Measurements from ENCODE around the gene OOSP3.
A peak's percentile ranks its signal among the peaks of the same experiment; 100 is the strongest.
"Not testable (repeated sequence)": the region's sequence is repeated elsewhere in the genome, so short reads cannot be mapped to it uniquely, and the experiment has no call there.

The OOSP3 gene, protein sequence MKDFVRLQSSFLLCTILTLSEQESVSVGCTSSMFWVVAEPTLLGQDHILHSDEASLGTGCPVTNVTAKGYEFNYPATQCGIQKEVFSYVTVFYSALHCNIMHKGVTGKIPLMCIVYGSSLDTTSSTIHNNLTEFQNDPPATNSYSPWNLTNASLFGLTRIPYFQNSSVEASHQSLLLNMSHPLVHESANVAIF

DNA sequence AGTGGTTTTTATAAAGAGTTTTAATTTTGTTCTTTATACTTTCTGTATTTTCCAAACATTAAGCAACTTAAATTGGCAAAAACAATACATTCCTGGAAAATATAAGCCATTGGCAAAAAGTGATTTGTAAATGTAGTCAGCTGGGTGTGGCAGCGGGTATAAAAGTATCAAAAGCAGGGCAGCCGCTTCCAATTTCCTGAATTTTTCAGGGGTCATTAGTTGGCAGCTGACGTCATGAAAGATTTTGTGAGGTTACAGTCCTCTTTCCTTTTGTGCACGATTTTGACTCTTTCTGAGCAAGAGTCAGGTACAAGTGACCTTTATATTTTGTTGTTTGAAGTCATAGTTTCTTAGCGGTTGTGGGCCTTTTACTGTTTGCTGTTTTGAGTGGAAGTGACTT, at the start of gene OOSP3:
OOSP3 (plus strand) TSS at position 208 of the 400 bp plus-strand sequence; CDS start at position 235, 27 bp downstream.
- no peak for DNase-seq (ENCODE audit: low spot score)

DNA sequence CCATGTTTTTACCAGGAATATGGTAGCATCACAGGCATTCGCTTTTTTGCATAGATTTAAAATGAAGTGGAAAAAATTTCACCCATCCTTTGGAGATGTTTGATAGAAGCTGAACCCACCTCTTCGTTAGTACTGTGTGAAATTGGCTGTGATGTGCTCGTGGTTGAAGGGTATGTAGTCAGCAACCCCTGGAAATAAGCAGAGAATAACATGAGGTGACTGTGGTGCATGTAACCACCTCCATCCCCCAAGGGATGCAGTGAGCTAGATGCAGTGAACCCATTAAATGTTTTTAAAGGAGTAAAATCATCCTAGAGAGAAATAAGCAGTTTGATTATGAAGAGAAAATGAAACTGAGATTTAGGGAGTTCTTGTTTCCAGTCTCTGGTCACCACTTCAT, 49.2 kb upstream of the OOSP3 start:
- no peak for DNase-seq (ENCODE audit: low spot score)

DNA sequence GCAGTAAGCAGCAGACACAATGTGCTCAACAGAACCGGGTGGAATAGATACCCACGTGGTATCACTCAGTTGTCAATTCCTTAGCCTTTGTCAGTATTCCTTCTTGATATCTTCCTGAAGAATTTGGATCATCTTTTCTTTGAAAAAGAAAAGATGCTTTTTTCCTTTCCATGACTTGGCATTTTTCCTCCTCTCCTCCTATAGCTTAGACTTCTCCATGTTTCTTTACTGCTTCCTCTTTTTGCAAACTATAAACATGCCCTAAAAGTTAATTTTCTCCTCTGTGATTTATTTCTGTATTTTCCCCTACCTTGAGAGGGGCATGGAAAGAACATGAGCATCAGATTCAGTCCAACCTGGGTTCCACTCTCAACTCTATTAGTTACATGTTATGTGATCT, 45.0 kb upstream of the OOSP3 start:
- DNase-seq (ENCODE audit: low spot score) = no peak

DNA sequence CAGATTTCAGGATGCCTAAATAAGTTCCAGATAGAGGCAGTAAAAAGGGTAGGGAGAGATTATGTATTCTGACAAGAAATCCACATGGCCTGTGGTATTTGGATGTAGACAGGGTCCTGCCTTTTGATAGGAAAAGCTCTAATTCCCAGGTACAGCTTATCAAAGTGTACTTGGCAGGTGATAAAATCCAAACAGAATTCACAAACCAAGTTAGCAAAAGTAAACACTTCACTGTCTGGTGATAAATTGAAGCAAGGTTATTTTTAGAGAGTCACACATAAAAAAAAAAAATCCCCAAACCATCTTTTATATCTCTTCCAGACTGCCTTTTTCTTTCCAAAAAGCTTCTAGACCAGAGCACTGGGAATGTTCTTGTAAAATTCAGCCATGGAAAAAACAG, 39.0 kb upstream of the OOSP3 start:
- peak; percentile 3 for DNase-seq (ENCODE audit: low spot score)

DNA sequence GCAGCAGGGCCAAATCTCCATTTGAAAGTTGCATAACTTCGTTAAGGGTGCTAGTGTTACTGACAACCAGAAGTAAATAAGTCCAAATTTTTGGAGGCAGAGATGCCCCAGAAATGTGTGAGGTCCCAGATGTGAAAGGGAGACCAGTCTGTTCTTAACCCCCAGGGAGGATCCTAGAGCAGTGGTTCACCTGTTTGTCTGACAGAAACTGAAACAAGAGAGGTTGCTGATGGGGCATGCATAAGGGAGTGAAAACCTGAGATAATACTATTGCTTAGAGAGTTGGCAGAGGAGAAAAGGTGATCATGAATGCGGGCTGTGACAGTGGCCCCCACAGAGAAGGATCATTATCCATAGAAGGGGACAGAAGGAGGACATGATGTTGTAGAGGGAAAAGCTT, 37.1 kb upstream of the OOSP3 start:
- DNase-seq (ENCODE audit: low spot score) = no peak

DNA sequence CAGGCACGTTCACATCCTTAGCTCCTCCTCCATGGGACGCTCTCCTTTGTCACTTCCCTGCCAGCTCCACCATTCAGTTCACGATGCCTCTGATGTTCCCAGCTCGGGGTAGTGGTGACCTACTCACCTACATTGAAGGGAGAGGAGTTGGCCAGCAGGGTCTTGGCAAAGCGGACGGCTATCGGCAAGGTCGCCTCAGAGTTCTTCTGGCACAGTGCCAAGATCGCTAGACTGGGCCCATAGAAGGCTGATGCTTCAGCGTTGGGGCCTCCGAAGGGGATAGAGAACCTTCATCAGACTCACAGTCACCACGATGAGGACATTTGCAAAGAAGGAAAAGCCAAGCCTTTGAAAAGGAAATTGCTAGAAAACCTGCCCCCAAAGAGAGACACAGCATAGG, 36.3 kb upstream of the OOSP3 start:
- DNase-seq (ENCODE audit: low spot score) = no peak

DNA sequence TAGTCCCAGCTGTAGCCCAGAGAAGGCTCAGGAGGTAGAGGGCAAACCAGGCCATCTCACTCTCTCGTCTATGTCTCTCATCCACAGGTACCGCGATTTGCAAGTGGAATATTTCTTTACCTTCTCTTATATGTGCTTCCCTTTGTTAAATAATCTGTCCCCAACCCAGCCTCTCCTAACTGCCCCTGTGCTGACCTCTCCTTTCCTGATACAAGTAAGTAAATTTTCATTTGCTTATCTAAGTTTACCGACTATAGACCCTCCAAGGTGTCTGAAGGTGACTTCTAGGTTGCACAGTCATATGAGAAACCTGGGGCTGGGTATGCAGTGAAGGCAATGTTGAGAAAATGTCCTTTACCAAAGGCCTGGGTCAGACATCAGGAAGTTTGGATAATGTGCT, 33.2 kb upstream of the OOSP3 start, which contains the start of gene CBLIF:
CBLIF (minus strand) TSS at position 101 of the 400 bp plus-strand sequence; CDS start at position 55, 46 bp downstream.
- no peak for DNase-seq (ENCODE audit: low spot score)

DNA sequence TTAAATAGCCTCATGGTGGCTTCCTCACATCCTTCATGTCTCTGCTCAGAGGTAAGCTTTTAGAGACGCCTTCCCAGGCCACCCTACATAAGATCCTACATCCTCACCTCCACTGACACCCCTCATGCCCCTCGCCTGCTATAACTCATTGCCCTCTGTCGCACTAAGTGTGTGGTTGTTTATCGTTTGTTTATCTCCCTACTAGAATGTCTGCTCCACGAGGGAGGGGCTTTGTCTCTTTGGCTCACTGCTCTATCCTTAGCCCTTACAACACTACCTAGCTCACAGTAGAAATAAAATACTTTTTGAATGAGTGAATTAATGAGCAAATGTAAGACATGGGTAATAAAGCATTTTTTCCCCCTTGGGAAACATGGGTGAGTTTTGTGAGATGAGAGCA, 32.0 kb upstream of the OOSP3 start:
- DNase-seq (ENCODE audit: low spot score) = no peak

DNA sequence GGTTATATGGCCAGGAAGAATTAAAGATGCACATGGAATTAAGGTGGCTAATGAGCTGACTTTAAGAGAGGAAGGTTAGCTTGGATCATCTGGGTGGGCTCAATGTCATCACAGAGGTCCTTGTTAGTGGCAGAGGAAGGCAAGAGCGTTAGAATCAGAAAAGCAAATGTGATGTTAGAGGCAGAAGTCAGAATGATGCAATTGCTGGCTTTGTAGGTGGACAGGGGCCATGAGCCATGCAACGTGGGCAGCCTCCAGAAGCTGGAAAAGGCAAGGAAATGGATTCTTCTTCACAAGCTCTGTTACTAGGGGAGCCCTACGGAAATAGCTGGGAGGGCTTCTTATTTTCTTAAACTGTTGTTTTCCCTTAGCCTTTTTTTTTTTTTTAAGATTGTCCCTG, 31.0 kb upstream of the OOSP3 start:
- DNase-seq (ENCODE audit: low spot score) = no peak

DNA sequence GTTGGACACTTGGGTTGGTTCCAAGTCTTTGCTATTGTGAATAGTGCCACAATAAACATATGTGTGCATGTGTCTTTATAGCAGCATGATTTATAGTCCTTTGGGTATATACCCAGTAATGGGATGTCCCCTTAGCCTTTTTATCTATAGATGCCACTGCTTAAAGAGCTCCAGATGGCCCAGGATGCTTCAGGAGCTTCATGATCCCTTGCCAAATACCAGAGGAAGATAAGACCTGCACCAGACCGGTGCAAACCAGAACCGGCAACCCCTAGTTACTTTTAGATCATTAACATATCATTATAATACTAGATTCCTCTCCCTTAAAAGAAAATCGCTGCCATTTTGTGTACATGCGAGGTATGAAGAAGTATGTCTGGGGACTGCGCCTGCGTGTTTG, 30.1 kb upstream of the OOSP3 start:
- not testable (repeated sequence) for DNase-seq (ENCODE audit: low spot score)

DNA sequence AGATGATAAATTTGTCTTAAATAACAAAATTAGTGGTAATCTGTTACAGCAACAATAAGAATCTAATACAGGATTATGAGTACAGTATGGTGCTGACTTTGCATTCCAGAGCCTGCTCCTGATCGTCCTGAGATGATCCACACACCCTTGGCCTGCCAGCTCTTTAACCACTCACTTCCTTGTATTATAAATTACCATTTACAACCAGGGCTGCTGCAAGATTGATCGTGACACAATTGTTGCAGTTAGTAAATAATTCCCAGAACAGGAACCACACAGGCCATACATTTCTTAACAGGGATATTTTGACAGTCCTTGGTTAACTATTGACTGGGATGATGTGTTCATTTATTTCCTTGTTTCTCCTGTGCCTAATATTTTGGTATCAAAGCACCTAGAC, 29.5 kb upstream of the OOSP3 start:
- DNase-seq (ENCODE audit: low spot score) = no peak

DNA sequence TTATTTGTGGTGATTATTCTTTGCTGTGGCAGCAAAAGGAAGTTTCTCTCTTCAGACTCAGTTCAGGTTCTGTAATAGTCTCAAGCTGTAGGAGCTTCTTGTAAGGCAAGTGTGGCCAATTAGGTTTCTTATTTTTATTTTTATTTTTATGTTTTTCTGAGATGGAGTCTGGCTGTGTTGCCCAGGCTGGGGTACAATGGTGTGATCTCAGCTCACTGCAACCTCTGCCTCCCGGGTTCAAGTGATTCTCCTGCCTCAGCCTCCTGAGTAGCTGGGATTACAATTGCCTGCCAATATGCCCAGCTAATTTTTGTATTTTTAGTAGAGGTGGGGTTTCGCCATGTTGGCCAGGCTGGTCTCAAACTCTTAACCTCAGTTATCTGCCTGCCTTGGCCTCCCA, 29.0 kb upstream of the OOSP3 start:
- DNase-seq (ENCODE audit: low spot score) = not testable (repeated sequence)

DNA sequence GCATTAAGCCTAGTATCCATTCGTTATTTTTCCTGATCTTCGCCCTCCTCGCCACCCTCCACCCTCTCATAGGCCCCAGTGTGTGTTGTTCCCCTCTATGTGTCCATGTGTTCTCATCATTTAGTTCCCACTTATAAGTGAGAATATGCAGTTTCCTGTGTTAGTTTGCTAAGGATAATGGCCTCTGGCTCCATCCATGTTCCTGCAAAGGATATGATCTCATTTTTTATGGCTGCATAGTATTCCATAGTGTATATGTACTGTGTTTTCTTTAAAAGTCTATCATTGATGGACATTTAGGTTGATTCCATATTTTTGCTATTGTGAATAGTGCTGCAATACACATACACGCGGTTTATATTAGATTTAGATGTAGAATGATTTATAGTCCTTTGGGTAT, 27.2 kb upstream of the OOSP3 start:
- not testable (repeated sequence) for DNase-seq (ENCODE audit: low spot score)

DNA sequence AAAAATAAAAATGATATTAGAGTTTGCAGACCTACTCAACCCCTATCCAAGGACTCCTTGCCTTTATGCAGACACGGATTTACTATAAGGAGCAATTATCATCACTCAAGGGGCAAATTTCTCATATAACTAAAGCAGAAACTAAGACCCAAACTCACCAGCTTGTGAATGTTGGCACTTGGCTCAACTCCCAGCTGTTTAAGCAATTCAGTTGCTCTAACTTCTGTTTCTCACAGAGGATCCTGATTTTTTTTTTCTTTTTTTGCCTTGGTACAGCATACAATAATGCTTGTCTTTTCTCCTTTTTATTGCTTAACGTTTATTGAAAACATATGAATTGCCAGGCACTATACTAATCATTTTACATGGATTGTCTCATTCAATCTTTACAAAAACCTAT, 23.7 kb upstream of the OOSP3 start:
- DNase-seq (ENCODE audit: low spot score) = no peak

DNA sequence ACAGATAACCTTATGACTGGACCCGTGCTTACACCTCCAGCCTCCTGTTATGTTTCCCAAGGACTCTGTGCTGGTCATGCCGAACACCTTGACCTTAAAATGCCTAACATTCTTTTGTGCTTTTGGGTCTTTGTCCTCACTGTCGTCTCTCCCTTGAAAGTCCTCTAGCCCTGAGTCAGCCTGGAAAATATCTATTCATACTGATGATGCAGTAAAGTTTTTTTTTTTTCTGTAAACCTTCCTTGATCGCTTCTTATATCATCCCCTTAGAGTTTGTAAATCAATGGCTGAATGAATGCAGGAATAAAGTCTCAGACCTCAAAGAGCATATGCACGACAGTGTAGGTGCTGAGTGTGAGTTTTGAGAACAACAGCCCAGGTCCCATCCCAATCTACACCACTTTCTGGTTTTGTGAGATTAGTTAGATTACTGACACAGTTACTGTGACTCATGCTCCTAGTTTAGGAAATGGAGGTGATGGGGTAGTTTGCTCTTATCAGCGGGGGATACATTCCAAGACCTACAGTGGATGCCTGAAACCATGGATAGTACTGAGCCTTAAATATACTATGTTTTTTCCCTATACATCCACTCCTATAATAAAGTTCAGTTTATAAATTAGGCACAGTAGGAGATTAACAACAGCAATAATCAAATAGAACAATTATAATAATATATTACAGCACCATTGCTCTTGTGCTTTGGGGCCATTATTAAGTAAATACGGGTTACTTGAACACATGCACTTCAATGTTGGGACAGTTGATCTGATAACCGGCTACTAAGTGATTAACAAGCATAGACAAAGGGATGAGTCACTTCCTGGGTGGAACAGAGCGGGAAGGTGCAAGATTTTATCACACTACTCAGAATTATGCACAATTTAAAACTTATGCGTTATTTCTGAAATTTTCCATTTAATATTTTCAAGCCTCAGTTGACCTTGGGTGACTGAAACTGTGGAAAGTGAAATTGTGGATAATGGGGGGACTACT, 20.8 kb upstream of the OOSP3 start:
- peak; percentile 7 for DNase-seq (ENCODE audit: low spot score)

DNA sequence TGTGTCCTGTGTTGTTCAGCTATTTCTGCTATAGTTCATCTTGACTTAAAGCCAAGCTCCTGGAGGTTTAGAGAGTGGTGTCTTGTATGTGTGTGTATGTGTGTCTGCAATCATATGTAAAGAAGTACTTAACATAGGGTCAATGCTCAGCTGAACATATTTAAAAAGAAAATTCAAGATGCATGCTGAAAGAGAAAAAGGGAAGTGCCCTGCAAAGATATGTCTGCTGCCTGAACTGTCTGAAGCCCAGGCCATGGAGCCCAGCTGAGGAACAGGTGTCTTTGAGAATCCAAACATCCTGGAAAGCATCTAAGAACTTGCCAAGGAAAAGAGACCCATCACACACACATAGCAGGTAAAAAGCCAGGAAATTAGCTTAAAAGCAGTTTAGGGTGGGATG, 18.9 kb upstream of the OOSP3 start:
- DNase-seq (ENCODE audit: low spot score) = no peak

DNA sequence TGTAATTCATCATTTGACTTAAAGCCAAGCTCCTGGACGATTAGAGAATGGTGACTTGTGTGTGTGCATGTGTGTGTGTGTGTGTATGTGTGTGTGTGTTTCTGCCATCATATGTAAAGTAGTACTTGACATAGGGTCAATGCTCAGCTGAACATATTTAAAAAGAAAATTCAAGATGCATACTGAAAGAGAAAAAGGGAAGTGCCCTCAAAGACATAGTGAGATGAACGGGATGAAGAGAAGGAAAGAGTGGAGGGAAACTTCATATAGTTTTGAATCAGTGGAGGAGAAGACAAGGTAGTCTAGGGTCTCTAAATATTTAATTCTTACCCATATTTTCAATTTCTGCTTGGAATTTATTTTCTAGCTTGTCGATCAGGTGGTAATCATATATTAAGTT, 16.3 kb upstream of the OOSP3 start:
- DNase-seq (ENCODE audit: low spot score) = no peak

DNA sequence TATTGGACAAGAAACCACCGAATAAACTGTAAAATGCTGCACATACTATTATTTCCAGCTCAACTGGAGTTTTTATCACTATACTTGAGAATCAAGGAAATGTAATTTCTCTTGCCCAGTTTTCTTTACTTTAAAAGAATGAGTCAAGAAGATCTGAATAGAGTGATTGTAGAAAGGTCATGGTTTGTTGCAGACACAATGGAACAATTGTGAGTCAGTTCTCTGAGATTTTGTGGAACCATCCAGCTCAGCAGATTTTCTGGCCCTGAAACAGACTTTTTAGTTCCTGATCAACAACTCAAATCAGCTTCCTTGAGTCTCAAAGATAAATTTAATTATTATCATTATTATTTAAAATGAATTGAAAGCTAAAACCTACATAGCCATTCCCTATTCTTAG, 13.6 kb upstream of the OOSP3 start:
- peak; percentile 91 for DNase-seq (ENCODE audit: low spot score)

DNA sequence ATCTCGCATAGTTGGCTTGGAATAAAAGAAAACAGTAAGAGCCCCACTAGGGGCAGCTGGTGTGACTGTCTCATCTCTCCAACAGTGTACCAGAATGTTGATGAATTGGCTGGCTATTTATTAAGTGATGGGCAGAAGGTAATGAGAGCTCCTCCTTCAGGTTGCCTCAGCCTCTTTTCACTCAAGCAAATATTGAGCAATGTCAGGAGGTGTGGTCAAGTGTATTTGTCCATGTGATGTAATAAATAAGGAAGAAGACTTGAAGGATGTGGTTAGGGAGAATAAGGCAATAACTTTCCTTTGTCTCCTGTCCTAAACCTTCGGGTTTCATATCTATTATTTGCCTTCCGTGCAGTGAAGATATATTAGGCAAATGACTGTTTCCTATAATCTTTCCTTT, 12.2 kb upstream of the OOSP3 start, which contains the start of gene TCN1:
TCN1 (minus strand) TSS at position 91 of the 400 bp plus-strand sequence; CDS start at position 74, 17 bp downstream.
- DNase-seq (ENCODE audit: low spot score) = peak; percentile 3

DNA sequence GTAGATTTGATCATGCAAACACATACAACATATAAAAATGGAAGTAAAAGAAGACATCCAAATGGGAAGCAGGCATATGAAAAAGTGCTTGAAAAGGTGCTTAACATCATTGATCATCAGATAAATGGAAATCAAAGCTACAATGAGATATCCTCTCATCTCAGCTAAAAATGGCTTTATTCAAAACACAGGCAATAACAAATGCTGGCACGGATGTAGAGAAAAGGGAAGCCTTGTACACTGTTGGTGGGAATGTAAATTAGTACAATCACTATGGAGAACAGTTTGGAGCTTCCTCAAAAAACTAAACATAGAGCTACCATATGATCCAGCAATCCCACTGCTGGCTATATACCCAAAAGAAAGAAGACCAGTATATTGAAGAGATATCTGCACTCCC, 11.7 kb upstream of the OOSP3 start:
- DNase-seq (ENCODE audit: low spot score) = no peak

DNA sequence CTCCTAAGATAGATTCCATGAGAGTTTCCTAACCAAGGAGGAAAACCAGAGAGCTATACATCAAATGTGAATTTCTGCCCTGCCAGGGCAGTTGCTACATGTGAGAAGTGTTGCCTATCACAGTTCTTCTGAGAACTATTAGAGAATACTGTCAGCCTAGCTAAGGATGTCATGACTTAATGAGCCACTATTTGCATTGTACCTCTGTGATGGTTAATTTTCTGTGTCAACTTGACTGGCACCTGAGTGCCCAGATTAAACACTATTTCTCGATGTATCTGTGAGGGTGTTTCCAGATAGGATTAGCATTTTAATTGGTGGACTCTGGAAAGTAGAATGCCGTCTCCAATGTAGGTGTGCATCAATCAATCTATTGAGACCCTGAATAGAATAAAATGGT, 10.6 kb upstream of the OOSP3 start:
- DNase-seq (ENCODE audit: low spot score) = no peak

DNA sequence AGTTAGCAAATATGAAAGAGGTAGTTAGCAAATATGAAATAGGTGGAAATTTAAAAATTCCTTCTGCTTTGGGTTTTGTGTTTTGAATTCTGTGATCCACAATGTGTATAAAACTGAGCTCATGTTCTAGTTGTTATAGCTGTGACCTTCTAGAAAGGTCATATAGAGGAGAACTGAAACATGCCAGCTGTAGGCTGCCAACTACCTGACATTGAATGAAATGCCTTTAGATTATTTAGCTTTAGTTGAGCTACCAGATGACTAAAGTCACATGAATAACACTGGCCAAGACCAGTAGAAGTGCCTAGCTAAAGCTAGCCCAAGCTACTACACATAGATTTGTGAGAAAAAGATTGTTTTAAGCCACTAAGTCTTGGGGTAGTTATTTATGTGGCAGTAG, 6.5 kb upstream of the OOSP3 start:
- DNase-seq (ENCODE audit: low spot score) = no peak

DNA sequence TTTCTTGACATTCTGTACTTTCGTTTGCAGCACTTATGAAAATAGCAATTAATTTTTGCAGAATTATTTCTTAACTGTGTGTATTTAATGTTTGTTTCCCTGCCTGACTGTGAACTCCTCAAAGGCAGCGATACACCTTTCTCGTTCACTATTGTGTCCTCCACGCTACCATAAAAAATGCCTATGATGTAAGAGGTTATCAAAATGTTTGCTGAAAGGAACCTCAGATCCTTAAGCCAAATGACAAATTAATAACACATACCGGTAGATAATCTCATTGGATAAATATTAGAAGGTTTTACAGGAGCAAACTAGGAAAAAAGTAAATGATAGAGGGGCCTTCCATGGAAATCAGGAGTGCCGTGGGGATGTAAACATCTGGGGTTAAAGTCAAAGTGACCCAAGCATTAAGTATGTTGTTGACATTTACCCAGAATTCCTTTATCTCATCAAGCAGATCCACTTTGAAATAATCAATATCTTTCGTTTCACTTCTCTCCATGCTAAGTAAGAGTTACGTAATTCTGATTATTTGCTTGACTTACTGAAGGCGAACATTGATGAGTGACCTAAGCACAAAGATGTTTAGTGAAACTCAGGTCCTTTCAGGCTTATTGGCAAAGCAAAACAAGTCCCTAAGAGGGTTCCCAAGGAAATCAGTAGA, 2.6 kb upstream of the OOSP3 start:
- no peak for DNase-seq (ENCODE audit: low spot score)
